Body of pancreas (tissue), 4 donors: Measurements from ENCODE around the gene FCAMR. TPM values are rescaled to one million over a fixed set of nuclear protein-coding genes. Genes with fewer than 3 reads are reported as not detected.

Source experiments
- ATAC-seq: fragments of 150-250 bp; one replicate; pipeline ENCODE4 v1.9.1; 2016
- DNase-seq, 4 donors: peaks; one replicate each; pipeline ENCODE4 v3.0.0-alpha.2; 2019
- H3K27ac ChIP-seq, 4 donors: fragments of 200-600 bp; sonication (generic); 1 replicate in 3 of 4; 2 replicates in 1 of 4; pipeline versions ENCODE4 v1.5.1 to v1.6.1; 2016 to 2019; ENCODE audit warnings: mild to moderate bottlenecking in 1 of 4, mixed read lengths in 1 of 4, moderate library complexity in 1 of 4
- H3K27me3 ChIP-seq, 2 donors: fragments of 200-600 bp; sonication (generic); one replicate each; pipeline ENCODE4 v1.6.0; 2016; ENCODE audit warnings: mild to moderate bottlenecking in 1 of 2
- H3K36me3 ChIP-seq, 2 donors: fragments of 200-600 bp; sonication (generic); replicated peaks in 1 of 2; 2 replicates each; pipeline ENCODE4 v1.5.1; 2016; ENCODE audit warnings: low read depth in 2 of 2; ENCODE audit not compliant: insufficient read depth in 1 of 2
- H3K4me1 ChIP-seq: fragments of 200-600 bp; sonication (generic); one replicate; pipeline ENCODE4 v1.6.0; 2016
- H3K4me3 ChIP-seq, 2 donors: fragments of 200-600 bp; sonication (generic); 1 replicate in 1 of 2; 2 replicates in 1 of 2; pipeline ENCODE4 v1.5.1; 2016 to 2019
- H3K9me3 ChIP-seq, 3 donors: fragments of 200-600 bp; sonication (generic); 1 replicate in 2 of 3; 2 replicates in 1 of 3; pipeline ENCODE4 v1.5.1; 2016
- CTCF ChIP-seq, 7 experiments: fragments of 450-650 bp in 4 of 7; fragments of 200-600 bp in 3 of 7; sonication (generic) in 3 of 7; IDR thresholded peaks; one replicate each; pipeline ENCODE4 v1.5.1; 2016 to 2019; ENCODE audit warnings: antibody characterized with exemption in 7 of 7
- POLR2A ChIP-seq, 3 donors: fragments of 450-650 bp; IDR thresholded peaks; one replicate each; pipeline ENCODE4 v1.6.1; 2016; ENCODE audit warnings: antibody characterized with exemption in 3 of 3, mild to moderate bottlenecking in 2 of 3
- WGBS, 2 donors: methylation state at CpG; one replicate each; pipeline ENCODE4 v1.1.5; 2017; 5-methylcytosine and 5-hydroxymethylcytosine counted together
- intact Hi-C: fragments of 100-400 bp; cut with DNase I; formaldehyde crosslinking; loops from one replicate; pipeline ENCODE4 v1.15.1; 2023
- total RNA-seq, 2 donors: library from RNA; depleted of rRNA; stranded (reverse); fragments of >200 nt; gene quantifications; one replicate each; pipeline ENCODE4 v1.1.0, GENCODE V29; 2016

The FCAMR gene
- total RNA-seq, 2 donors from 2014 or later, result not detected

GRCh38 chr1:206951318-206952100, 18.8 kb downstream of the FCAMR start:
- peak in 3 of 4 donors; percentile 39 to 58 (median 46) for DNase-seq
- H3K36me3 ChIP-seq, result no peaks in the 10 kb centered on the region
- no peak overlapping the region for H3K4me3 ChIP-seq
- peak overlapping the region; percentile 45 to 86 (median 74) for H3K27ac ChIP-seq
- no peak for TF ChIP-seq POLR2A (IDR thresholded peaks at IDR 0.05)
- peak in 1 of 7 experiments; percentile 10 for TF ChIP-seq CTCF (IDR thresholded peaks at IDR 0.05)
- WGBS, 2 donors, result 45 to 54% methylated on average over 4 of the region's 4 CpGs
- ATAC-seq, result peak; percentile 71
- no peaks in the 10 kb centered on the region for H3K27me3 ChIP-seq
- H3K9me3 ChIP-seq, result no peaks in the 10 kb centered on the region
- H3K4me1 ChIP-seq, result peaks cover 59% of the 10 kb centered on the region
- intact Hi-C loops, result no loop called here

- no peak overlapping the region for H3K4me3 ChIP-seq
- no peaks in the 10 kb centered on the region for H3K36me3 ChIP-seq
- intact Hi-C loops, result no loop called here
- no peak for DNase-seq
- ATAC-seq, result no peak
- no peaks in the 10 kb centered on the region for H3K27me3 ChIP-seq
- H3K9me3 ChIP-seq, result no peaks in the 10 kb centered on the region
- 80 to 85% methylated on average over 5 of the region's 5 CpGs for WGBS, 2 donors
- TF ChIP-seq CTCF (IDR thresholded peaks at IDR 0.05), result no peak
- TF ChIP-seq POLR2A (IDR thresholded peaks at IDR 0.05), result no peak
- no peak overlapping the region for H3K27ac ChIP-seq
- peaks cover 53% of the 10 kb centered on the region for H3K4me1 ChIP-seq
These were observed 20.6 kb downstream of the FCAMR start for GRCh38 chr1:206949641-206950040.

GRCh38 chr1:206949208-206949607, 21.1 kb downstream of the FCAMR start:
- H3K4me1 ChIP-seq, result peaks cover 49% of the 10 kb centered on the region
- no peak for ATAC-seq
- H3K9me3 ChIP-seq, result no peaks in the 10 kb centered on the region
- no peak overlapping the region for H3K27ac ChIP-seq
- no peak for DNase-seq
- intact Hi-C loops, result no loop called here
- H3K4me3 ChIP-seq, result no peak overlapping the region
- no peak for TF ChIP-seq POLR2A (IDR thresholded peaks at IDR 0.05)
- TF ChIP-seq CTCF (IDR thresholded peaks at IDR 0.05), result no peak
- 51 to 77% methylated on average over 4 of the region's 4 CpGs for WGBS, 2 donors
- H3K36me3 ChIP-seq, result no peaks in the 10 kb centered on the region
- no peaks in the 10 kb centered on the region for H3K27me3 ChIP-seq

- DNase-seq, result no peak
- no peaks in the 10 kb centered on the region for H3K9me3 ChIP-seq
- no peaks in the 10 kb centered on the region for H3K36me3 ChIP-seq
- intact Hi-C loops, result no loop called here
- TF ChIP-seq CTCF (IDR thresholded peaks at IDR 0.05) (no peak), POLR2A (IDR thresholded peaks at IDR 0.05) (no peak)
- H3K27me3 ChIP-seq, result no peaks in the 10 kb centered on the region
- H3K4me1 ChIP-seq, result peaks cover 38% of the 10 kb centered on the region
- H3K4me3 ChIP-seq, result no peak overlapping the region
- WGBS, 2 donors, result 77 to 92% methylated on average over 3 of the region's 3 CpGs
- no peak for ATAC-seq
- H3K27ac ChIP-seq, result no peak overlapping the region
These were observed 23.0 kb downstream of the FCAMR start for GRCh38 chr1:206947255-206947654.

- DNase-seq (peak; percentile 30 to 56 (median 46)), ATAC-seq (peak; percentile 43)
- no peaks in the 10 kb centered on the region for H3K36me3 ChIP-seq
- 16 to 17% methylated on average over 6 to 7 of the region's 7 CpGs for WGBS, 2 donors
- intact Hi-C loops, result no loop called here
- no peaks in the 10 kb centered on the region for H3K9me3 ChIP-seq
- TF ChIP-seq CTCF (IDR thresholded peaks at IDR 0.05) (no peak), POLR2A (IDR thresholded peaks at IDR 0.05) (peak in 1 of 3 donors; percentile 21)
- no peaks in the 10 kb centered on the region for H3K27me3 ChIP-seq
- H3K27ac ChIP-seq, result peak within 1 kb of the TSS in 2 of 4 donors; percentile 37 to 58
- peaks cover 38% of the 10 kb centered on the region for H3K4me1 ChIP-seq
- H3K4me3 ChIP-seq, result no peak within 1 kb of the TSS
These were observed 24.0 kb downstream of the FCAMR start, which contains the start of gene PIGR for GRCh38 chr1:206946261-206946660. TSS of gene PIGR (minus strand) at chr1:206946466. CDS start at chr1:206940531, 5,935 bp downstream.
